Naive B cell (primary cell): Measurements from ENCODE around the gene GFI1B. TPM values are rescaled to one million over a fixed set of nuclear protein-coding genes. Genes with fewer than 3 reads are reported as not detected.

Experiments
- ATAC-seq, 2 donors: fragments of 150-1000 bp; cut with Tn5 transposase; 2 replicates each; pipeline ENCODE4 v1.10.0; 2021; ENCODE audit warnings: low read depth in 2 of 2, mild to moderate bottlenecking in 2 of 2, moderate library complexity in 2 of 2
- DNase-seq: peaks from one replicate; pipeline ENCODE4 v3.0.0; 2022
- H3K27ac Mint-ChIP-seq, 6 donors: one replicate each; pipeline ENCODE4 v1.8.0; 2020 to 2022; ENCODE audit warnings: mild to moderate bottlenecking in 6 of 6, mixed read lengths in 6 of 6, moderate library complexity in 5 of 6, inconsistent platforms in 2 of 6
- H3K27me3 Mint-ChIP-seq, 3 donors: one replicate each; pipeline ENCODE4 v1.8.0; 2021 to 2022; ENCODE audit warnings: mixed read lengths in 3 of 3, mild to moderate bottlenecking in 1 of 3
- H3K36me3 Mint-ChIP-seq, 2 donors: one replicate each; pipeline ENCODE4 v1.8.0; 2020 to 2022; ENCODE audit warnings: mixed read lengths in 2 of 2, inconsistent platforms in 1 of 2, mild to moderate bottlenecking in 1 of 2
- H3K4me1 Mint-ChIP-seq, 3 donors: one replicate each; pipeline ENCODE4 v1.8.0; 2020 to 2022; ENCODE audit warnings: mixed read lengths in 3 of 3, inconsistent platforms in 1 of 3, mild to moderate bottlenecking in 1 of 3, moderate library complexity in 1 of 3
- H3K4me3 Mint-ChIP-seq, 8 donors: one replicate each; pipeline ENCODE4 v1.8.0; 2020 to 2022; ENCODE audit warnings: mild to moderate bottlenecking in 8 of 8, mixed read lengths in 8 of 8, moderate library complexity in 8 of 8, inconsistent platforms in 2 of 8
- H3K9me3 Mint-ChIP-seq, 7 donors: one replicate each; pipeline ENCODE4 v1.8.0; 2020 to 2022; ENCODE audit warnings: mixed read lengths in 7 of 7, mild to moderate bottlenecking in 5 of 7, inconsistent platforms in 2 of 7, moderate library complexity in 1 of 7
- polyA plus RNA-seq, 6 donors: library from polyadenylated mRNA; unstranded; fragments of 300-500 nt; fragmentation: Illumina TruSeq; gene quantifications; one replicate each; pipeline ENCODE4 v1.2.3, GENCODE V29; 2021; ENCODE audit warnings: low read depth in 6 of 6

Gene GFI1B
- polyA plus RNA-seq, 6 donors from 2014 or later = 0.38 to 1.4 (median 0.89) TPM; not detected in 1

DNA sequence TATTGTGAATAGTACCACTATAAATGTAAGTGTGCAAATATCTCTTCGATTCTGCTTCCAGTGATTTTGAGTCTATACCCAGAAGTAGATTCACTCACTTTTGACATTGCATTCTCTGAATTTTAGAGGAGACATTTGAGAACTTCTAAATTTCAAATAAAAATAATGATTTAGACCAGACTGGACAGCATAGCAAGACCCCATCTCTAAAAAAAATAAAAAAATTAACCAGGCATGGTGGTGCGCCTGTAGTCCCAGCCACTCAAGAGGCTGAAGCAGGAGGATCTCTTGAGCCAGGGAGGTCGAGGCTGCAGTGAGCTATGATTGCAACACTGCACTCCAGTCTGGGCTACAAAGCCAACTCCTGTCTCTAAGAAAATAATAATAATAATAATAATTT is 1.9 kb upstream of the GFI1B start:
- H3K4me3 Mint-ChIP-seq = no peak overlapping the region
- H3K27ac Mint-ChIP-seq = no peak overlapping the region
- H3K9me3 Mint-ChIP-seq = peaks cover 0 to 2% (median 0%) of the 10 kb centered on the region in 7 donors
- H3K36me3 Mint-ChIP-seq = no peaks in the 10 kb centered on the region
- H3K4me1 Mint-ChIP-seq = peaks cover 13 to 30% (median 29%) of the 10 kb centered on the region in 3 donors
- peaks cover 45 to 54% (median 51%) of the 10 kb centered on the region in 3 donors for H3K27me3 Mint-ChIP-seq
- DNase-seq = no peak
- ATAC-seq = no peak

DNA sequence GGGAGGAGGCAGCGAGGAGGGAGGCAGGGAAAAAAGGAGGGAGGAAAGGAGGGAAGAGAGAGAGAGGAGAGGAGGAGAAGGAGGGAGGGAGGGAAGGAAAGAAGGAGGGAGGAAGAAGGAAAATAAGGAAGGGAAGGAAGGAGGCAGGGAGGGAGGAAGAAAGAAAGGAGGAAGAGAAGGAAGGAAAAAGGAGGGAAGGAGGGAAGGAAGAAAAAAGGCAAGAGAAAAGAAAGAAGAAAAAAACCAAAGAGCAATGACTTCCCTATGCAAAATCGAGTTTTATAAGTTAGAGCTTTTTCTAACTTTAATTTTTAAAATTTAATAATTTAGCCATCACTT is 413 bp upstream of the GFI1B start:
- peaks cover 0 to 2% (median 0%) of the 10 kb centered on the region in 7 donors for H3K9me3 Mint-ChIP-seq
- DNase-seq (no peak), ATAC-seq (no peak)
- peaks cover 44 to 61% (median 60%) of the 10 kb centered on the region in 3 donors for H3K27me3 Mint-ChIP-seq
- H3K27ac Mint-ChIP-seq = no peak overlapping the region
- peaks cover 16 to 37% (median 33%) of the 10 kb centered on the region in 3 donors for H3K4me1 Mint-ChIP-seq
- no peaks in the 10 kb centered on the region for H3K36me3 Mint-ChIP-seq
- H3K4me3 Mint-ChIP-seq = peak overlapping the region in 2 of 8 donors; percentile 21 to 69

DNA sequence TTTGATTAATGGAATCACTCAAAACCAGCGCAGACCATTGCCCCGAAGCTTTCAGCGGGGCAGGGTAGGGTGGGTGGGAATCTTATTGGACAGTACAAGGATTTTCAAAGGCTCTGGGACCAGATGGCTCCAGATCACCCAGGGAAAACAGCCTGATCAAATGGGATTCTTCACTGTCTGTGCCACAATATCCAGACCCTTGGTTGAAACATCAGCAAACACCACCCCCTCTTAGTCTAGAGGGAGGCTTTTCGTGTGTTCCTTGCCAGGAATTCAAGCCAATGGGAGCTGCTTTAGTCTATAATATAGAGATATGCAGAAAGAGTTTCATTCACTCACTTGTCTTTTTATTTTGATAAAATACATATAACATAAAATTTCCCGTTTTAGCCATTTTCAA is 1.7 kb downstream of the GFI1B start:
- Mint-ChIP-seq H3K9me3 (peaks cover 0 to 2% (median 0%) of the 10 kb centered on the region in 7 donors), H3K36me3 (no peaks in the 10 kb centered on the region), H3K27me3 (peaks cover 36 to 67% (median 60%) of the 10 kb centered on the region in 3 donors), H3K4me3 (no peak overlapping the region), H3K27ac (no peak overlapping the region), H3K4me1 (peaks cover 16 to 39% (median 37%) of the 10 kb centered on the region in 3 donors)
- DNase-seq (no peak), ATAC-seq (no peak)

DNA sequence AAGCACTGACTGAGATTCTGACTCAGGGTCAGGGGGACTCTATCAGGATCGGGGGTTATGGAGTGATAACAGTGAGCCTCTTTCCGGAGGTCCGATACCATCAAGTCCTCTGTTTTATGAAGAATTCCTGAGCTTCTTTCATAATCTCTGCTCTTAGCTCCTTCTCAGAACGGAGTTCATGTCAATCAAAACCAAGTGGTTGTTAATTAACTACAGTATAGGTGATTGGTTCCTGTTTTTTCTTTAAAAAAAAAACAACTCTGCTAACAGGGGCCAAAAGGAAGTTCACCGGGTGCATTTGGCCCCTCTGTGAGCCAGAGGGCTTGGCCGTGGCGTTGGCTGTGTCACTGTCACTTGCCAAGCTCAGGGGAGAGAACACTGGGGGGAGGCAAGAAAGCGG is 4.0 kb downstream of the GFI1B start:
- Mint-ChIP-seq H3K27me3 (peaks cover 39 to 88% (median 73%) of the 10 kb centered on the region in 3 donors), H3K4me1 (peaks cover 16 to 37% (median 34%) of the 10 kb centered on the region in 3 donors), H3K9me3 (peaks cover 0 to 2% (median 0%) of the 10 kb centered on the region in 7 donors), H3K27ac (no peak overlapping the region), H3K4me3 (no peak overlapping the region), H3K36me3 (no peaks in the 10 kb centered on the region)
- DNase-seq (no peak), ATAC-seq (peak; percentile 52 to 58)

DNA sequence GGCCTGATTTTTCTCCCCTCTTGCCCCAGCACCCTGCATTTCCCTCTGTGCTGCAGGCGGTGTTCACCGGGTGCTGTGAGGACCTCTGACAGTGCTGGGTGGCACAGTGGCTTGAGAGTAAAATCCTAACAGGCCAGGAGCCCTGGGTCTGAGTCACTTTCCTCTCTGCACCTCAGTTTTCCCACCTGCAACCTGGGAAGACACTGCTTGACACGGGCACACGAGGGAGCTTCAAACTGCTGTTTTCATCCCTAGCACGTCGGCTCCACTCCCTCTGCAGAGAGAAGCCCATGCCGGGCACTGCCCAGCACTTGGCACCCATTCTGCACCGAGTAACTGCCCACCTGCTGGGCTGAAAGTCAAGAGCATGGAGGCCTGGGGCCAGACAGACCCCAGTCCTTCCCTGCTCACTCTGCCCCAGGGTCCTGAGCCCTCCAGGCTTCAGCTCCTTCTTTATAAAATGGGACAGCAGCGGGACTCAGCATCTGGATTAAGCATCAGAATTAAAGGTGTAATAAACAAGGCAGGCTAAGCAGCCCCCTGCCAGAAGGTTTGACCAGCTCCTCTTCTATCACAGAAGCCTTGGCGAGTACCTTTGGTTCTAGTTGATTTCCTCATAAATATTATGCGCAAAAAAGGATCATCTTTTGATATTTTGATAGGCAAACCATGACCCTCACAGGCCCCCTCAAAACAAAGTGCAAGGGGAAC is 5.2 kb downstream of the GFI1B start:
- DNase-seq (no peak), ATAC-seq (no peak)
- H3K4me3 Mint-ChIP-seq = no peak overlapping the region
- peaks cover 41 to 85% (median 75%) of the 10 kb centered on the region in 3 donors for H3K27me3 Mint-ChIP-seq
- H3K9me3 Mint-ChIP-seq = peaks cover 0 to 1% (median 0%) of the 10 kb centered on the region in 7 donors
- no peaks in the 10 kb centered on the region for H3K36me3 Mint-ChIP-seq
- H3K27ac Mint-ChIP-seq = peak overlapping the region in 1 of 6 donors; percentile 85
- peaks cover 9 to 25% (median 23%) of the 10 kb centered on the region in 3 donors for H3K4me1 Mint-ChIP-seq

DNA sequence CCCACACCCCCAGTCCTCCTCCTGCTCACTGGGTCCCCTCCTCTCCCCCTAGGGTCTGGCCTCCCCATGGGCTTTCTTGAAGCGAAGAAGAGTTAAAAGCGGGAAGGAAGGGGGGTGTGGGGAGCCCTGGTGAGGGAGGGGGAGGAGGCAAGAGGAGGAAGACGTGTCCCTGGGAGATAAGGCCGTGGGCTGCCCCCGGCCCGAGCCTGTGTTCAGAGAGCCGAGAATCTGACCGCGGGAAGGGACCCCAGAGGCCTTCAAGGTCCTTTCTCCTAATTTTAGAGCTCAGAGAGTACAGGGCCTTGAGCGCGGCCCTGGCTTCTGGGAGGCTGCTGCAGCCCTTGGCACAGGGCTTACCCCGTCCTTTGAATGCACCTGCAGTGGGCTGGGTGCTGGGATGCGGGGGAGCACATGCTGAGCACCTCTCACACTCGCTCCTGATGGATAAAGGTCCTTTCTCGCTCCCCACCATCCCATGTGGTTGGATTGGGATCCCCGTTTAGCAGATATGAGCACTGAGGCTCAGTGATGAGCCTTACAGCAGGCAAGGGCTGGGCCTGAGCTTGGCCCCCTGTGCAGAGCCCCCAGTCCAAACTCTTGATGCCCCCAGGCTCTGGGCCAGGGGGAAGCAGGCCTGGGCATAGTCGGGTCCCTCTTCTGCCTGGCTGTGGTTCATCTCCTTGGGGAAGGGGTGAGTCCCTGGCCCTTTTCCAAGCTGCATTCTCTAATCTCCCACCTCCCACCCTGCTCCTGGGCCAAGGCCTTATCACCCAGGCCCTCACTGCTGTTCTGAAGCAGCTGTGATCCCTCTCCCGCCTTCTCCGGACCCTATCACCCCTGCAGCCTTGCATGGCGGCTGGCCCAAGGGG is 5.9 kb downstream of the GFI1B start:
- no peaks in the 10 kb centered on the region for H3K36me3 Mint-ChIP-seq
- H3K9me3 Mint-ChIP-seq = no peaks in the 10 kb centered on the region
- H3K27ac Mint-ChIP-seq = peak overlapping the region in 1 of 6 donors; percentile 85
- no peak for ATAC-seq
- H3K27me3 Mint-ChIP-seq = peaks cover 41 to 77% (median 75%) of the 10 kb centered on the region in 3 donors
- DNase-seq = no peak
- peaks cover 6 to 22% (median 15%) of the 10 kb centered on the region in 3 donors for H3K4me1 Mint-ChIP-seq
- H3K4me3 Mint-ChIP-seq = peak overlapping the region in 1 of 8 donors; percentile 76

DNA sequence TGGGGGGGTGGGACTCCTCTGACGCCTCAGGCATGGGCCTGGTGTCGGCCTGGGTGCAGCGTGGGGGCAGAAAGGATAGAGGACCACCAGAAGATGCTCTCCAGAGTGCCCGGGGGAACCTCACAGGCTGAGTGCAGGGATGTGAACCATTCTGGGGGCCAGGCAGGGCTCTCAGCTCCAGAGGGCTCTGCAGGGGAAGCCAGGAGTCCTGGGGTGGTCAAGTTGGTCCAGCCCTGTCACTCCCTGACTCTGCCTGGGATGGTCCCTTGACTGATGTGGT is 6.5 kb downstream of the GFI1B start:
- H3K27ac Mint-ChIP-seq = no peak overlapping the region
- peaks cover 36 to 72% (median 71%) of the 10 kb centered on the region in 3 donors for H3K27me3 Mint-ChIP-seq
- DNase-seq = no peak
- no peaks in the 10 kb centered on the region for H3K9me3 Mint-ChIP-seq
- ATAC-seq = no peak
- peaks cover 6 to 17% (median 11%) of the 10 kb centered on the region in 3 donors for H3K4me1 Mint-ChIP-seq
- no peak overlapping the region for H3K4me3 Mint-ChIP-seq
- H3K36me3 Mint-ChIP-seq = no peaks in the 10 kb centered on the region

DNA sequence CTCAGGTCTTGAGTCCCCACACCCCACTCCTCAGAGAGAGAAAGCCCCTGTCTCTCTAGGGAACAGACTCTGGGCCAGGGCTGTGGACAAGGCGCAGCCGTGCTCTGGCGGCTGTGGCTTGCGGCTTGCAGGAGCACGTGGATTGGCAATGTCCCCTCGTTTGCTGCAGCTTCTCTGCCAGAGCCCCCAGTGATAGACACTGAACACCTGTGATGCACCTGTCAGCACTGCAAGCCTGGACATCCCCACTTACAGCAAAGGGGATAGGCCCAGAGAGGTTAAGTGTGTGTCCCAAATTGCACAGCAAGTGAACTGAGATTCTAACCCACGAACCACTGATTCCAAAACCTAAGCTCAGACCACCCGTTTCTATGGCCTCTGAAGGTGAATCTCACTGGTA is 7.0 kb downstream of the GFI1B start:
- Mint-ChIP-seq H3K27me3 (peaks cover 34 to 69% (median 66%) of the 10 kb centered on the region in 3 donors), H3K4me1 (peaks cover 9 to 17% (median 11%) of the 10 kb centered on the region in 3 donors), H3K36me3 (no peaks in the 10 kb centered on the region), H3K9me3 (no peaks in the 10 kb centered on the region), H3K4me3 (no peak overlapping the region), H3K27ac (no peak overlapping the region)
- DNase-seq (no peak), ATAC-seq (no peak)

DNA sequence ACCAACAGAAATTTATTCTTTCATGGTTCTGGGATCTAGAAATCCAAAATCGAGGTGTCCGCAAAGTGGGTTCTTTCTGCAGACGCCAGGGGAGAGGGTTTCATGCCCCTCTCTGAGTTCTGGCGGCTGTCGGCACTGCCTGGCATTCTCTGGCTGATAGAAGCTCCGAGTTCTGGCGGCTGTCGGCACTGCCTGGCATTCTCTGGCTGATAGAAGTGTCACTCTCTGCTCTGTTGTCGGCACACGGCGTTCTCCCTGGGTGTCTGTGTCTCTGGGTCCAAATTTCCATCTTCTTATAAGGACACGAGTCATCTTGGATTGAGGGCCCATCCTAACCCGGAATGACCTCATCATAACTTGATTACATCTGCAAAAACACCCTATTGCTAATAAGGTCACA is 7.6 kb downstream of the GFI1B start:
- Mint-ChIP-seq H3K9me3 (no peaks in the 10 kb centered on the region), H3K36me3 (no peaks in the 10 kb centered on the region), H3K27ac (no peak overlapping the region), H3K4me3 (no peak overlapping the region), H3K27me3 (peaks cover 27 to 63% (median 61%) of the 10 kb centered on the region in 3 donors), H3K4me1 (peaks cover 10 to 17% (median 11%) of the 10 kb centered on the region in 3 donors)
- no peak for DNase-seq
- no peak for ATAC-seq

DNA sequence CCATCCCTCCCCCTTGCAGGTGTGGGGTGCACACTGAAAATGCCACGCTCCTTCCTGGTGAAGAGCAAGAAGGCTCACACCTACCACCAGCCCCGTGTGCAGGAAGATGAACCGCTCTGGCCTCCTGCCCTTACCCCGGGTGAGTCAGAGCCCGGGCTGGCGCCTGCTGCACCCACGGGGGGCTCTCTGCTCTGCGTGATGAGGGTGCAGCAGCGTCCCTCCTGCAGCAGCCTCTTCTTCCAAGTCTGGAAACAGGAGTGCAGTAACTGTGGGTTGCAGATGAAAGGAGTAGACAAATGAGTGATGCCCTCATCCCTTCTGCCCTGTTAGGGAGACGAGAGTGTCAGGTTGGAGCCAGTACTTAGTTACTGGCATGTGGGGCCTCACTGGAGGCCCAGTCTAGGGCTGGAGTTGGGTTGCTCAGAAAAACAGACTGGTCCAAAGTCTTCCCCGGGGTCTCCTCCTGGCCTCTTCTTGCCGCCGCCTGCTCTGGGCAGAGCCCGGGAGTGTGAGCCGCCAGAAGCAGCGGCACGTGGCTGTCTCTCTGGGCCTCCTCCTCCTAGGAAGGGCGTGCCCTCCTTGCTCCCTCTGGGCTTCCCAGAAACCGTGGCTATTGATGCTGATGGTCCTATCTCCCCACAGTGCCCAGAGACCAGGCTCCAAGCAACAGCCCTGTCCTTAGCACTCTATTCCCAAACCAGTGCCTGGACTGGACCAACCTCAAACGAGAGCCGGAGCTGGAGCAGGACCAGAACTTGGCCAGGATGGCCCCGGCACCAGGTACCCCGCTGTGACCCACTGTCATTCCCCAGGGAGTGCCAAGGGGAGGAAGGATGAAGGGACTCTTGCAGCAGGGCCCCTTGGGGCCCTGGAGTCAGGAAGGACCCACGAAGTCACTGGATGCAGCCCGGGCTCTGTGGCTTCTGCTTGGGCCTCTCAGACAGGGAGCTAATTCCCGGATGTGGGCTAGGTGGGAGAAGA is 8.4 kb downstream of the GFI1B start:
- no peak for DNase-seq
- Mint-ChIP-seq H3K27ac (no peak overlapping the region), H3K9me3 (no peaks in the 10 kb centered on the region), H3K4me1 (peaks cover 11 to 19% (median 12%) of the 10 kb centered on the region in 3 donors), H3K36me3 (no peaks in the 10 kb centered on the region), H3K27me3 (peaks cover 30 to 64% (median 59%) of the 10 kb centered on the region in 3 donors), H3K4me3 (no peak overlapping the region)
- ATAC-seq = no peak

DNA sequence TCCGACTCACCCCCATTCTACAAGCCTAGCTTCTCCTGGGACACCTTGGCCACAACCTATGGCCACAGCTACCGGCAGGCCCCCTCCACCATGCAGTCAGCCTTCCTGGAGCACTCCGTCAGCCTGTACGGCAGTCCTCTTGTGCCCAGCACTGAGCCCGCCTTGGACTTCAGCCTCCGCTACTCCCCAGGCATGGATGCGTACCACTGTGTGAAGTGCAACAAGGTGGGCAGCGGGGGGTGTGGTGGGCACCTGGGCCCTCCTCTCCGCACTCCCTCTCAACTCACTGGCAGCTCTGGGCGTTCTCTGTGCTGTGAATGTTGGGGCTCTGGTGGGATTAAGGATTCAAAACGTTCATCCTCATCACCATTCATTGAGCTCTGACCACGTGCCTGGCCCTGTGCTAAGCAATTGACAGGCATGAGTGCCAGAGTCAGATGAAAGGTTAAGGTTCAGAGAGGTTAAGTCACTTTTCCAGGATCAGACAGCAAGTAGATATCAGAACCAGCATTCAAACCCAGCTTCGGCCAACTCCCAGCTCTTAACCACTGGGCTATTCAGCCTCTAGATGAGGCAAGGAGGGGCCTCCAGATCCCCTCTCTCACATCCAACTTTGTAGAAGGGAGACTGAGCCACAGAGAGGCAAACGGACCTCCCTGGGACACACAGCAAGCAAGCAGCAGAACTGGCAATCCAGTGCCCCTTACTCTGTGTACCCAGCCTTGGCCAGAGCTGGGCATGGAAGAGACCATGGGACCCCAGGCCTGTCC is 9.9 kb downstream of the GFI1B start:
- no peaks in the 10 kb centered on the region for H3K9me3 Mint-ChIP-seq
- ATAC-seq (no peak), DNase-seq (no peak)
- peak overlapping the region in 1 of 6 donors; percentile 80 for H3K27ac Mint-ChIP-seq
- no peak overlapping the region for H3K4me3 Mint-ChIP-seq
- peaks cover 7 to 11% (median 8%) of the 10 kb centered on the region in 3 donors for H3K4me1 Mint-ChIP-seq
- peaks cover 29 to 65% (median 58%) of the 10 kb centered on the region in 3 donors for H3K27me3 Mint-ChIP-seq
- H3K36me3 Mint-ChIP-seq = no peaks in the 10 kb centered on the region

DNA sequence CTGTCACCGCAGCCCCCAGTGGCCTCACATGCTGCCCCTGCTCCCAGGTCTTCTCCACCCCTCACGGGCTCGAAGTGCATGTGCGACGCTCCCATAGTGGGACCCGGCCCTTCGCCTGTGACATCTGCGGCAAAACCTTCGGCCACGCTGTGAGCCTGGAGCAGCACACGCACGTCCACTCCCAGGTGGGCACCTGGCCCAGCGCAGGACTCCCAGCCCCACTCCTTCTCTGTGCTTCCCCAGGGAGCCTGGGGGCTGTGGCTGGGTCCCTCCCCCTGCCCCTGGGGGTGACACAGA is 10.5 kb downstream of the GFI1B start:
- Mint-ChIP-seq H3K36me3 (no peaks in the 10 kb centered on the region), H3K4me1 (peaks cover 7 to 8% (median 8%) of the 10 kb centered on the region in 3 donors), H3K27me3 (peaks cover 33 to 65% (median 58%) of the 10 kb centered on the region in 3 donors), H3K9me3 (no peaks in the 10 kb centered on the region), H3K4me3 (no peak overlapping the region), H3K27ac (no peak overlapping the region)
- no peak for DNase-seq
- ATAC-seq = no peak
